Measurements from ENCODE around the gene SLC38A3. TPM values are rescaled to one million over a fixed set of nuclear protein-coding genes. Genes with fewer than 3 reads are reported as not detected.

SLC38A3 gene
- total RNA-seq, 1 donor from 2014 or later = not detected

DNA sequence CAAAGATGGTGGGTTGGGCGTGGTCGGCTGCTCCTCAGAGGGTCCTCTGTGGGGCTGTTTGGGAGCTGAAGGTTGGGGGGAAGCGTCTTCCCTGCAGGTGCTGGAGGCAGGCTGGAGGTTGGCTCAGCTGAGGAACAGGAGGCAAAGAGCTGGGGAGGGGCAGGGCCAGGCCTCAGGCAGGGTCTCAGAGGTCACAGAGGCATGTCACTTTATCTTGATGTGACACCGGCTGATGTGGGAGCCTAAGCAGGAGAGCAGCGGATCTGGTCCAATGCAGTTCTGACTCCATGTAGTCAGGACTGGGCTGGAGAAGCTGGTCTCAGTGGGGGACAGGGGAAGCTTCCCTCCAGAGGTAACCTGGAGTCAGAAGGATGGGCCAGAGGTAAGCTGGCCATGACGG is 21.3 kb upstream of the SLC38A3 start:
- Histone ChIP-seq H3K4me1 (no peaks in the 10 kb centered on the region), H3K27me3 (no peaks in the 10 kb centered on the region), H3K9me3 (no peaks in the 10 kb centered on the region), H3K27ac (no peak overlapping the region), H3K36me3 (peaks cover 0 to 54% of the 10 kb centered on the region in 2 donors), H3K4me3 (no peak overlapping the region)
- no peak for DNase-seq (ENCODE audit: low spot score in 2 of 2)
- TF ChIP-seq CTCF (IDR thresholded peaks at IDR 0.05) = no peak
- intact Hi-C loops (cut with DNase I) = no loop called here

DNA sequence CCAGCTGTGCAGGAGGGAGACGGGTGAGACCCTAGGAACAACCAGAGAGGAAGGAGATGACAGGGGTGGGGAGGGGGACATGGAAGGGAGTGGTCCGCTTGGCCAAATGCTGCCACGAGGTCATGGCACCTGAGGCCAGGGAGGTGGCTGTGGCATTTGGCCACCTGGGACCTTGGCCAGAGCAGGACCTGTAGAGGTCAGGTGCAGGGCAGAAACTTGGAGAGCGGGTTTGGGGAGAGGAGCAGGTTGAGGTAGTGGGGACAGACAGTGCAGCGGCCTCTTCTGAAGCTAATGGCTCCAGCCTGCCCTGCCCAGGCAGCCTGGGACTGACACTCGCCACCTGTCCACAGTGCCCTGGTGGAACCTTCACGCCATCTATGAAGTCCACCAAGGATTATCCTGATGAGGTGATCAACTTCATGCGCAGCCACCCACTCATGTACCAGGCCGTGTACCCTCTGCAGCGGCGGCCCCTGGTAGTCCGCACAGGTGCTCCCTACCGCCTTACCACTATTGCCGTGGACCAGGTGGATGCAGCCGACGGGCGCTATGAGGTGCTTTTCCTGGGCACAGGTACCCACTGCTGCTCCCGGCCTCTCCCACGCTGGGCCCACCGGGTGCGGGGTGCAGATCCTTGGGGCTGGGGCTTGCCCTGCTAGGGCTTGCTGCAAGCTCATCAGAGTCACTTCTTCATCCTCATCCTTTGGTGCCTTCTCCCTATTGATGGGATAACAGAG is 20.7 kb upstream of the SLC38A3 start:
- H3K4me3 ChIP-seq = no peak overlapping the region
- DNase-seq (ENCODE audit: low spot score in 2 of 2) = no peak
- no peaks in the 10 kb centered on the region for H3K9me3 ChIP-seq
- H3K36me3 ChIP-seq = peaks cover 0 to 54% of the 10 kb centered on the region in 2 donors
- no peaks in the 10 kb centered on the region for H3K4me1 ChIP-seq
- TF ChIP-seq CTCF (IDR thresholded peaks at IDR 0.05) = no peak
- no peaks in the 10 kb centered on the region for H3K27me3 ChIP-seq
- intact Hi-C loops (cut with DNase I) = no loop called here
- no peak overlapping the region for H3K27ac ChIP-seq

DNA sequence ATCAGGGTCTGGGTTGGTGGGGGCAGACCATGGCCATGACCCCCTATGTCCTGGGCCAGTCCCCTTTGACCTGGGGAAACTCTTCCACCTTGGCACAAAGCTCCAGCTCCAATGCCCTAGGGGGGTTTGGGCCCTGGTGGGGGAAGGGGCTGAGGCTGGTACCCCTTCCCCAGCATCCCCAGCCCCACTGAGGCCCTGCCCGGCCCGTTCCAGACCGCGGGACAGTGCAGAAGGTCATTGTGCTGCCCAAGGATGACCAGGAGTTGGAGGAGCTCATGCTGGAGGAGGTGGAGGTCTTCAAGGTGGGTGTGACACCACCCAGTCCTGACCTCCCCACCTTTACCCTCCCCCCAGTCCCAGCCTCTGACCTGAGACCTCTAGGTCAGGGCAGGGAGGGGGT is 19.8 kb upstream of the SLC38A3 start:
- Histone ChIP-seq H3K27me3 (no peaks in the 10 kb centered on the region), H3K4me1 (no peaks in the 10 kb centered on the region), H3K27ac (no peak overlapping the region), H3K4me3 (no peak overlapping the region), H3K9me3 (no peaks in the 10 kb centered on the region), H3K36me3 (peaks cover 0 to 54% of the 10 kb centered on the region in 2 donors)
- no peak for DNase-seq (ENCODE audit: low spot score in 2 of 2)
- no peak for TF ChIP-seq CTCF (IDR thresholded peaks at IDR 0.05)
- intact Hi-C loops (cut with DNase I) = no loop called here

GRCh38 chr3:50186096-50186495 is 19.0 kb upstream of the SLC38A3 start:
- no peak for TF ChIP-seq CTCF (IDR thresholded peaks at IDR 0.05)
- Histone ChIP-seq H3K4me3 (no peak overlapping the region), H3K36me3 (peaks cover 0 to 54% of the 10 kb centered on the region in 2 donors), H3K9me3 (no peaks in the 10 kb centered on the region), H3K27ac (no peak overlapping the region), H3K27me3 (no peaks in the 10 kb centered on the region), H3K4me1 (no peaks in the 10 kb centered on the region)
- no peak for DNase-seq (ENCODE audit: low spot score in 2 of 2)
- intact Hi-C loops (cut with DNase I) = no loop called here

GRCh38 chr3:50187750-50188149 is 17.3 kb upstream of the SLC38A3 start:
- intact Hi-C loops (cut with DNase I) = loop anchor here (2.0 kb wide), 1 partner anchor 33 kb away; the partner anchor contains the start of gene SEMA3F
- DNase-seq (ENCODE audit: low spot score in 2 of 2) = no peak
- H3K27ac ChIP-seq = no peak overlapping the region

More at GRCh38 chr3:50187750-50188149, 17.3 kb upstream of the SLC38A3 start:
- H3K9me3 ChIP-seq = no peaks in the 10 kb centered on the region
- no peaks in the 10 kb centered on the region for H3K27me3 ChIP-seq
- TF ChIP-seq CTCF (IDR thresholded peaks at IDR 0.05) = no peak
- H3K36me3 ChIP-seq = peaks cover 0 to 42% of the 10 kb centered on the region in 2 donors
- H3K4me1 ChIP-seq = peaks cover 0 to under 1% of the 10 kb centered on the region in 2 donors
- H3K4me3 ChIP-seq = no peak overlapping the region

Measured in ascending aorta (tissue), 2 donors.